Measurements from ENCODE around the gene STAT2.

Gene STAT2

GRCh38 chr12:56341616-56342015 lies 18.3 kb downstream of the STAT2 start:
- TF ChIP-seq CTCF (IDR thresholded peaks at IDR 0.05; ENCODE audit: low read length) = no peak
- Histone ChIP-seq H3K4me3 (ENCODE audit: low read depth, low read length, poor library complexity, severe bottlenecking) (no peak overlapping the region), H3K9me2 (ENCODE audit: low read depth, low read length) (no peaks in the 10 kb centered on the region), H3K36me3 (ENCODE audit: insufficient read depth, low read length) (peaks cover 26% of the 10 kb centered on the region), H3K4me2 (ENCODE audit: low read length) (no peak overlapping the region), H3K9ac (ENCODE audit: low read length) (no peak overlapping the region), H4K20me1 (ENCODE audit: insufficient read depth, low read length) (no peaks in the 10 kb centered on the region), H3K27ac (ENCODE audit: low read depth, low read length, poor library complexity, severe bottlenecking) (peak overlapping the region; percentile 40), H3K27me3 (ENCODE audit: insufficient read depth, low read length) (no peaks in the 10 kb centered on the region), H3F3A (ENCODE audit: insufficient read depth, low read length) (no peaks in the 10 kb centered on the region), H2AFZ (ENCODE audit: low read length) (no peak overlapping the region), H3K9me3 (ENCODE audit: low read length) (no peaks in the 10 kb centered on the region), H3K79me2 (ENCODE audit: insufficient read depth, low read length) (no peaks in the 10 kb centered on the region), H3K4me1 (ENCODE audit: insufficient read depth, low read length, severe bottlenecking) (peaks cover 20% of the 10 kb centered on the region)

- Histone ChIP-seq H3K9ac (ENCODE audit: low read length) (peak overlapping the region; percentile 15; the same call in 1 of the 2 replicates), H3F3A (ENCODE audit: insufficient read depth, low read length) (no peaks in the 10 kb centered on the region), H3K9me3 (ENCODE audit: low read length) (no peaks in the 10 kb centered on the region), H3K36me3 (ENCODE audit: insufficient read depth, low read length) (peaks cover 13% of the 10 kb centered on the region), H3K79me2 (ENCODE audit: insufficient read depth, low read length) (no peaks in the 10 kb centered on the region), H3K27me3 (ENCODE audit: insufficient read depth, low read length) (no peaks in the 10 kb centered on the region), H2AFZ (ENCODE audit: low read length) (no peak overlapping the region), H4K20me1 (ENCODE audit: insufficient read depth, low read length) (no peaks in the 10 kb centered on the region), H3K4me1 (ENCODE audit: insufficient read depth, low read length, severe bottlenecking) (peaks cover 32% of the 10 kb centered on the region), H3K4me2 (ENCODE audit: low read length) (peak overlapping the region; percentile 9; the same call in 1 of the 2 replicates), H3K27ac (ENCODE audit: low read depth, low read length, poor library complexity, severe bottlenecking) (peak overlapping the region; percentile 76), H3K9me2 (ENCODE audit: low read depth, low read length) (no peaks in the 10 kb centered on the region), H3K4me3 (ENCODE audit: low read depth, low read length, poor library complexity, severe bottlenecking) (no peak overlapping the region)
- no peak for TF ChIP-seq CTCF (IDR thresholded peaks at IDR 0.05; ENCODE audit: low read length)
- TF ChIP-seq EZH2 (IDR thresholded peaks at IDR 0.05; ENCODE audit: borderline replicate concordance, low read length) = no peak
Observed at GRCh38 chr12:56339158-56339422, 20.8 kb downstream of the STAT2 start.

- Histone ChIP-seq H3F3A (ENCODE audit: insufficient read depth, low read length) (no peaks in the 10 kb centered on the region), H3K79me2 (ENCODE audit: insufficient read depth, low read length) (no peaks in the 10 kb centered on the region), H3K4me1 (ENCODE audit: insufficient read depth, low read length, severe bottlenecking) (peaks cover 32% of the 10 kb centered on the region), H3K36me3 (ENCODE audit: insufficient read depth, low read length) (peaks cover 8% of the 10 kb centered on the region), H3K27ac (ENCODE audit: low read depth, low read length, poor library complexity, severe bottlenecking) (peak within 1 kb of the TSS; percentile 76), H2AFZ (ENCODE audit: low read length) (no peak within 1 kb of the TSS), H3K4me3 (ENCODE audit: low read depth, low read length, poor library complexity, severe bottlenecking) (no peak within 1 kb of the TSS), H4K20me1 (ENCODE audit: insufficient read depth, low read length) (no peaks in the 10 kb centered on the region), H3K9ac (ENCODE audit: low read length) (peak within 1 kb of the TSS; percentile 15; the same call in 1 of the 2 replicates), H3K4me2 (ENCODE audit: low read length) (peak within 1 kb of the TSS; percentile 9; the same call in 1 of the 2 replicates), H3K9me3 (ENCODE audit: low read length) (no peaks in the 10 kb centered on the region), H3K27me3 (ENCODE audit: insufficient read depth, low read length) (no peaks in the 10 kb centered on the region), H3K9me2 (ENCODE audit: low read depth, low read length) (no peaks in the 10 kb centered on the region)
- no peak for TF ChIP-seq CTCF (IDR thresholded peaks at IDR 0.05; ENCODE audit: low read length)
- TF ChIP-seq EZH2 (IDR thresholded peaks at IDR 0.05; ENCODE audit: borderline replicate concordance, low read length) = no peak
Observed at GRCh38 chr12:56338308-56339157, 21.4 kb downstream of the STAT2 start, which contains the start of gene IL23A. Gene IL23A (plus strand): TSS chr12:56338884. CDS start chr12:56339045, 161 bp downstream.
